NT2/D1 (cell line): ENCODE data around the gene OPCML.
A peak's percentile ranks its signal among the peaks of the same experiment; 100 is the strongest.

ENCODE experiments used
- DNase-seq: peaks from one replicate; pipeline ENCODE4 v3.0.0-alpha.2; 2011; ENCODE audit warnings: low read depth, low spot score
- H3K27me3 ChIP-seq: 2 replicates; pipeline ENCODE4 v1.6.0; 2011; ENCODE audit warnings: mild to moderate bottlenecking; ENCODE audit not compliant: insufficient read length, insufficient read depth
- H3K36me3 ChIP-seq: 2 replicates; pipeline ENCODE4 v1.6.1; 2011; ENCODE audit warnings: mild to moderate bottlenecking, low read length, mixed read lengths; ENCODE audit not compliant: insufficient read depth, insufficient read length
- H3K4me1 ChIP-seq: 2 replicates; pipeline ENCODE4 v1.5.1; 2011; ENCODE audit not compliant: insufficient read depth, insufficient read length
- H3K4me3 ChIP-seq: 2 replicates; pipeline ENCODE4 v1.5.1; 2011; ENCODE audit warnings: low read depth; ENCODE audit not compliant: insufficient read length
- H3K9ac ChIP-seq: 2 replicates; pipeline ENCODE4 v1.6.0; 2011; ENCODE audit warnings: low read depth; ENCODE audit not compliant: insufficient read length
- H3K9me3 ChIP-seq: 2 replicates; pipeline ENCODE4 v1.5.1; 2011; ENCODE audit warnings: mild to moderate bottlenecking, low read length; ENCODE audit not compliant: insufficient read depth
- SUZ12 ChIP-seq: IDR thresholded peaks from 2 replicates; pipeline ENCODE4 v1.6.1; 2011; ENCODE audit not compliant: insufficient read length, insufficient read depth; ENCODE audit errors: extremely low read depth
- YY1 ChIP-seq: IDR thresholded peaks from 2 replicates; pipeline ENCODE4 v1.6.1; 2011; ENCODE audit not compliant: insufficient read length, insufficient read depth
- ZNF274 ChIP-seq: IDR thresholded peaks from 2 replicates; pipeline ENCODE4 v1.6.1; 2011; ENCODE audit warnings: mild to moderate bottlenecking, low read depth, low read length

OPCML gene

DNA sequence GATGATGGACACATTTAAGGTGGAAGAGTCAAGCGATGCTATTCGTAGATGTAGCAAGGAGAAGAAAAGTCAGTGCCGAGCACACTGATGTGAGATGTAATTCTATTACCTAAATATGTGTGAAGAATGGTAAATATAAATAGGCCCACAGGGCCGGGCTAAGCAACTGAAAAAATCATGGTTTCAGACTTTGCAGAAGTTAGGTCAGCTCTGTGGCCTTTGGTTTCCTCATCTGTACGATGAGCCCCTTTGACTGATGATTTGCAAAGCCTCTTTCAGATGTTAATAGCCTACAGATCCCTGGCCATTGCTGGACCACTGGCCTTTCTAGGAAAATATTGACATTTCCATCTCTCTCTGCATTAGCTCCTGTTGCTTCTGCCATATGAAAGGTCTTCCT is 570.8 kb downstream of the OPCML start:
- no peak overlapping the region for H3K4me3 ChIP-seq
- no peaks in the 10 kb centered on the region for H3K4me1 ChIP-seq
- DNase-seq: no peak
- no peaks in the 10 kb centered on the region for H3K36me3 ChIP-seq
- H3K9ac ChIP-seq: no peak overlapping the region
- H3K9me3 ChIP-seq: no peaks in the 10 kb centered on the region
- TF ChIP-seq SUZ12 (no peak), ZNF274 (no peak), YY1 (no peak)
- no peaks in the 10 kb centered on the region for H3K27me3 ChIP-seq

DNA sequence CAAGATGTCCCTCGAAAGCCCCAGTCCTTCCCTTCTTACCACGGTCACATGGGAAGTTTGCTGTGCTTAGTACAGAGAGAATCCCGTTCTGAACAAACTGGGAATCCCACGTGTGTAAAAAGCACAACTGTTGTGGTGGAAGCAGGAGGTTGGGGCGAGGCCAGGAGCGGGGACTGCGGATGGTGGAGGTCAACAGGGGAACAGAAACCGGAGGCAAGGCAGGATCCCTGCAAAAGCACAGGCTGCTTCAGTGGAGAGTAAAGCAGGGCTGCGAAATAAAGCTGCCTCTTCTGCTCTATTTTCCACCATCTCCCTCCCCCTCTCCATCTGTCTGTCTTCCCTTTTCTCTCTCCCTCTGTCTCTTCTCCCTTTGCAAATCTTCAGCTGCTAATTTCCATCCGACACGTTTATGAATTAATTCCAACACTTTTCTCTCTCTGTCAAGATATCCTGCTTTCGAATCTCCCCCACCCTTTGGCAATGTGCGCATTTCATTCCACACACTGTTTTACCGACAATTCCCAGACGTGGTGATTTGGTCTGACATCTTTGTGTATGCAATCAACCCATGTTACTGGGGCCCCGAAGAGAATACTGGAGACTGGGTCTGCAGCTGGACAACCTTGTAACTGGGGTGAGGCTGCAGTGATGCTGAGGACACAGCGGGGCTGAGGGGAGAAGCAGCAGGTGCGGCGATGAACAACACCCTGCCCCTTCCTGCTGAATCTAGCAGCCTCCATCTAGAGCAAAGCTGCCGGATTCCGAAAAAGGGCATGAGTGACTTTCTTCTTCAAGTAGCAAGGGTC is 571.8 kb downstream of the OPCML start:
- Histone ChIP-seq H3K27me3 (no peaks in the 10 kb centered on the region), H3K4me1 (no peaks in the 10 kb centered on the region), H3K9ac (no peak overlapping the region), H3K4me3 (no peak overlapping the region), H3K36me3 (no peaks in the 10 kb centered on the region), H3K9me3 (no peaks in the 10 kb centered on the region)
- DNase-seq: no peak
- TF ChIP-seq ZNF274 (no peak), YY1 (no peak), SUZ12 (no peak)

DNA sequence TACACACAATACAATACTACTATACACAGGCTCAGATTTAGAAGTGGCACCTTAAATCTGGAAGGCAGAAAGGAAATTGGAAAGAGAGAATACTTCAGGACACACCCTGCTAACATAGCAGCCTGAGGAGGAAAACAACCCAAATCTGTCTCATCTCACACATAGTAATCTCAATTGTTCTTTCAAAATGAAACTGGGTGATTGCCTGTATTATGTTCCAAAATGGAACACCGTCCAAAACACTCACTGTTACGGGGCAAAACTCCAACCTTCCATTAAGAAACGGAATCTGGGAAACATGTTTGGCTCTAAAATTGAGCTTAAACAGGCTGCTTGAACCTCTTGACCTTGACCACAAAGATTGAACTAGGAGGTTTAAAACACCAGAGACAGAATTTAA is 572.6 kb downstream of the OPCML start:
- Histone ChIP-seq H3K4me3 (no peak overlapping the region), H3K36me3 (no peaks in the 10 kb centered on the region), H3K27me3 (no peaks in the 10 kb centered on the region), H3K9ac (no peak overlapping the region), H3K4me1 (no peaks in the 10 kb centered on the region), H3K9me3 (no peaks in the 10 kb centered on the region)
- DNase-seq: no peak
- TF ChIP-seq ZNF274 (no peak), SUZ12 (no peak), YY1 (no peak)

DNA sequence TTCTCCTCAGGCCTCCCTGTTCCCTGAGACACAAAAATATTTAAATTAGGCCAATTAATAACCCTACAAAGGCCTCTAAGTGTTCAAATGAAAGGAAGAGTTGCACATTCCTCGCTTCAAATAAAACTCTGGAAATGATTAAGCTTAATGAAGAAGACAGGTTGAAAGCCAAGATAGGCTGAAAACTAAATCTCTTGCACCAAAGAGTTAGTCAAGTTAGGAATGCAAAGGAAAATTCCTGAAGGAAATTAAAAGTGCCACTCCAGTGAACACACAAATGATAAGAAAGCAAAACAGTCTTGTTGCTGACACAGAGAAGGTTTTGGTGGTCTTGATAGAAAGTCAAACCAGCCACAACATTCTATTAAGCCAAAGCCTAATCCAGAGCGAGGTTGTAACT is 574.4 kb downstream of the OPCML start:
- Histone ChIP-seq H3K9me3 (no peaks in the 10 kb centered on the region), H3K4me1 (no peaks in the 10 kb centered on the region), H3K9ac (no peak overlapping the region), H3K27me3 (no peaks in the 10 kb centered on the region), H3K36me3 (no peaks in the 10 kb centered on the region), H3K4me3 (no peak overlapping the region)
- TF ChIP-seq SUZ12: no peak
- TF ChIP-seq YY1: no peak
- TF ChIP-seq ZNF274: no peak
- no peak for DNase-seq

DNA sequence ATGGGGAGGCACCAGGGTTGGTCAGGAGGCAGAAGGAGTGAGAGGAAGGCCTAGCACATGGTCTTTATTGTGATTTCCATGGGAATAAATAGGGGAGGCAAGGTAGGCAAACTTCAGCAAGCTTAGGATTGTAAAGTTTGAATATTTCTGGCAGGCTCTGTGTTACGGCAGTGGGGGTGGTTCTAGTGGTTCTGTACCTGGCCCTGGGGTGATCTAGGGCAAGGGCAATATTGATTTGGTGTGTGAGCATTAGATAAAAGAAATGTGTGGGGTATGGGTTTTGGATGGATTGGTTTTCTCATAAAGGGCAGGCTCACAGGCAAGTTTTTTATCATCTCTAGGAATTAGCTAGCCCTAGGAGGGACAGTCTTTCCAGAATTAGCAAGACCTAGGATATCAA is 584.0 kb downstream of the OPCML start:
- DNase-seq: no peak
- TF ChIP-seq SUZ12: no peak
- no peak for TF ChIP-seq YY1
- TF ChIP-seq ZNF274: no peak
- no peaks in the 10 kb centered on the region for H3K4me1 ChIP-seq
- no peak overlapping the region for H3K9ac ChIP-seq
- H3K4me3 ChIP-seq: no peak overlapping the region
- H3K36me3 ChIP-seq: no peaks in the 10 kb centered on the region
- no peaks in the 10 kb centered on the region for H3K9me3 ChIP-seq
- peaks cover 32% of the 10 kb centered on the region for H3K27me3 ChIP-seq

DNA sequence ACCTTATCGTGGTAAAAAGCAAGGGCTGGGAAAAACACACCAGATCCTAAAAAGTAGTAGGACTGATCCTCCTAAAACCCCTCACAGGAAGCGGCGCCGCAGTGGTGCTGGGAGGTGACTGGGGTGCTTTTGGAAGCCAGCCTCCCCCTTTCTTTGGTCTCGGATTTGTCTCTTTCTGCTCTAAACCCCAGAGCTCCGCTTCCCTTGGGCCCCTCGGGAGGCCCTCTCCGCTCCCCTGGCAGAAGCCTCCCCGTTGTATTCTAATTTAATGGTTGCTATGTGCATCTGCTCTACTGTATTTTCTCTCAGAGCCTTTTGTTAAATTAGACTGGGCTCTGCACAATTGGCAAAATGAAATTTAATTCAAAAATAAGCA is 587.7 kb downstream of the OPCML start:
- no peaks in the 10 kb centered on the region for H3K4me1 ChIP-seq
- TF ChIP-seq ZNF274 (no peak), YY1 (no peak), SUZ12 (no peak)
- H3K4me3 ChIP-seq: peak overlapping the region; percentile 57
- DNase-seq: no peak
- H3K9ac ChIP-seq: no peak overlapping the region
- H3K27me3 ChIP-seq: peaks cover 51% of the 10 kb centered on the region
- H3K36me3 ChIP-seq: no peaks in the 10 kb centered on the region
- H3K9me3 ChIP-seq: no peaks in the 10 kb centered on the region

DNA sequence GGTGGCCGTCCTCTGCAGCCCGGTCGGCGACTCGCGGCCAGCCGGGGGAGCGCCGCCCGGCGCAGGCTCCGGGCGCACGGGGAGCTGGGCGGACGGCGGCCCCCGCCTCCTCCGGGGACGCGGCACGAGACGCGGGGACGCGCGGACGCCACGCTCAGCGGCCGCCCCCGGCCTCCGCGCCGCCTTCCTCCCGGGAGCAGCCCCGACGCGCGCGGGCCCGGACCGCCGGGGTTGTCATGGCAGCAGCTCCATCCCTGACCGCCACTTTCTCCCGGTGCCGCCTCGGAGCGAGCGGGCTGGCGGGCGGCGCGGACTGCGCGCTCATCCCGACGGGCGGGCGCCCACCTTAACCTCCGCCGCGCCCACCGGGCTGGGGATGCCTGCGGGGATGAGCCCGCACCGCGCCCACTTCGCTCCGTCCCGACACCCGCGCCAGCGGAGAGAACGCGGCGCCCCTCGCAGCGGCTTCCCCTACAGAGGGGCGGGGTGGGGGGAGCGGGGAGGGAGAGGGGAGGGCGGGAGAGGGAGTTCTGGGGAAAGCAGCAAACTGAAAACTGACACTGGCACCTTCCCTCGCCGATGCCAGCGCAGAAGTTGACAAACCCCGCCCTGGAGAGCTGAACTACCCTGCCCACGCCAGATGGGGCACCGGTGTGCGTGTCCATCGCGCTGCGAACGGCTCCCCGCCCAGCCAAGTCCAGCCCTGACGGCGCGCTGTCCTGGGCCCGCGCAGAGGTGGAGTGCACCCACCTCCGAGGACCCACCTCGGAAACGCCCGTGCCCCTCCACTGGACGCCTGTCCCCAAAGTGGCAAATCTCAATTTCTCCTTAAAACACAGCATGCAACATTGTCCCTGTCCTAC is 588.4 kb downstream of the OPCML start:
- no peaks in the 10 kb centered on the region for H3K36me3 ChIP-seq
- DNase-seq: no peak
- H3K27me3 ChIP-seq: peaks cover 51% of the 10 kb centered on the region
- no peak for TF ChIP-seq ZNF274
- TF ChIP-seq YY1: no peak
- TF ChIP-seq SUZ12: no peak
- H3K4me3 ChIP-seq: peak overlapping the region; percentile 57
- peak overlapping the region; percentile 70 for H3K9ac ChIP-seq
- H3K9me3 ChIP-seq: no peaks in the 10 kb centered on the region
- H3K4me1 ChIP-seq: no peaks in the 10 kb centered on the region
